ENCODE results near the gene MAML3.

MAML3 gene

DNA sequence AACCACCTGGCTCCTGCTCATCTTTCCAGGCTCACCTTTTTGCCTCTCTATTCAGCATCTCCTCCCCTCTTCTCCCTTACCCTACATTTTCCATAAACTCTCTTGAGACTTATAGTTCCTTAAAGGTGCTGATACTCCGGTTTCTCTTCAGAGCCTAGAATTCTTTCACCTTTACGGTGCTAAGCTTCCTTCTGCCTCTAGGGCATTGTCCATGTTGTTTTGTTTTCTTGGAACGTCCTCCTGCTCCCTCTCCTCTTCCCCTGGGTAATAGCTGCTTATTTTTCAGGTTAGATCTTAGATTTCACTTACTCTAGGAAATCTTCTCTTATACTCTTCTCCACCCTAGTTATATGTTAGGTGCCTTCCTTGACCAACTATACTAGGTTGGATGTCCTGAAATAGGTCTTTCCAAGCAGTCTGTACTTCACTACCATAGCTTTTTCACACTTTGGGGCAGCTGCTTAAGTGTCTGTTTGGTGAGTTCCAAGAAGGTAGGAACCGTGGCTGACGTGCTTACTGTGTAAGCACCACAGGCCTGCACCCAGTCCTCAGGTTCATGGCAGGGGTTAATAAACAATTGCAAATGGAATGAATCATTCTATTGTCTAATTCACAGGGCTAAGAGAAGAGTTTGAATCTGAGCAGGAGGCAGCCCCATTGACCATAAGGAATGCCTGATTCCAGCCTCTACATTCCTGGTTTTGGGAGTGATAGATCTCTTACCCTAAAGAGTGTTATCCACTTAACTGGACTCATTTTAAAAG lies 260.8 kb downstream of the MAML3 start:
- Histone ChIP-seq H3K4me1 (ENCODE audit: control insufficient read depth, low read length) (peaks cover 9% of the 10 kb centered on the region), H3K4me2 (ENCODE audit: low read length) (no peak overlapping the region), H3F3A (ENCODE audit: control insufficient read depth, insufficient read depth) (no peaks in the 10 kb centered on the region), H3K9me3 (ENCODE audit: control insufficient read depth, insufficient read depth, low read length) (no peaks in the 10 kb centered on the region), H3K4me3 (ENCODE audit: low read length) (no peak overlapping the region), H3K36me3 (ENCODE audit: control insufficient read depth, low read length) (peaks cover 3% of the 10 kb centered on the region; the same call in 1 of the 2 replicates), H3K79me2 (ENCODE audit: control insufficient read depth, low read length) (no peaks in the 10 kb centered on the region), H4K20me1 (ENCODE audit: control insufficient read depth, insufficient read depth, low read depth, low read length) (no peaks in the 10 kb centered on the region), H3K9me2 (replicated peaks; ENCODE audit: control insufficient read depth, low read length) (no peaks in the 10 kb centered on the region), H3K27ac (ENCODE audit: low read depth, low read length) (no peak overlapping the region), H3K27me3 (ENCODE audit: control insufficient read depth, low read length) (no peaks in the 10 kb centered on the region)
- TF ChIP-seq CTCF (IDR thresholded peaks at IDR 0.05; ENCODE audit: low read depth, low read length, poor library complexity, severe bottlenecking) (no peak), EZH2phosphoT487 (IDR thresholded peaks at IDR 0.05; ENCODE audit: borderline replicate concordance, low read length) (no peak)

- Histone ChIP-seq H4K20me1 (ENCODE audit: control insufficient read depth, insufficient read depth, low read depth, low read length) (no peaks in the 10 kb centered on the region), H3K9me2 (replicated peaks; ENCODE audit: control insufficient read depth, low read length) (no peaks in the 10 kb centered on the region), H3F3A (ENCODE audit: control insufficient read depth, insufficient read depth) (peaks cover 2% of the 10 kb centered on the region; the same call in 1 of the 2 replicates), H3K4me1 (ENCODE audit: control insufficient read depth, low read length) (peaks cover 30% of the 10 kb centered on the region), H3K27me3 (ENCODE audit: control insufficient read depth, low read length) (no peaks in the 10 kb centered on the region), H3K4me2 (ENCODE audit: low read length) (no peak overlapping the region), H3K36me3 (ENCODE audit: control insufficient read depth, low read length) (peaks cover 3% of the 10 kb centered on the region; the same call in 1 of the 2 replicates), H3K27ac (ENCODE audit: low read depth, low read length) (no peak overlapping the region), H3K9me3 (ENCODE audit: control insufficient read depth, insufficient read depth, low read length) (no peaks in the 10 kb centered on the region), H3K79me2 (ENCODE audit: control insufficient read depth, low read length) (peaks cover 5% of the 10 kb centered on the region; the same call in 1 of the 2 replicates), H3K4me3 (ENCODE audit: low read length) (no peak overlapping the region)
- TF ChIP-seq EZH2phosphoT487 (IDR thresholded peaks at IDR 0.05; ENCODE audit: borderline replicate concordance, low read length), result no peak
- TF ChIP-seq CTCF (IDR thresholded peaks at IDR 0.05; ENCODE audit: low read depth, low read length, poor library complexity, severe bottlenecking), result no peak
Measured at GRCh38 chr4:139890816-139891215, 263.2 kb downstream of the MAML3 start.

DNA sequence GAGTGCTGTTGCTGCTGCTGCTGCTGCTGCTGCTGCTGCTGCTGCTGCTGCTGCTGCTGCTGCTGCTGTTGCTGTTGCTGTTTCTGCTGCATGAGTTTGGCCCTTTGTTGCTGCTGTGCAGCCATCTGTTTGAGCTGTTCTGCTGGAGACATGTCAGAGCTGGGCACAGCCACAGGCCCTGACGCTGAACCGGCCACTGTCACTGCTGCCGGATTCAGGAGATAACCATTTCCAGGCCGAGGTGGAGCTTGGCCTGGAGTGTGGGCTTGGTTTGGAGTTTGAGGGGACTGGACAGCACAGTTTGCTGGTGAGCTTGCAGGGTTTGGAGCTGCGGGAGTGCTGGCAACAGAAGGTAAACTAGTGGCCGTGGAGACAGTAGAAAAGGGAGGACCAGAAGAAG lies 264.1 kb downstream of the MAML3 start:
- no peaks in the 10 kb centered on the region for H3K9me3 ChIP-seq (ENCODE audit: control insufficient read depth, insufficient read depth, low read length)
- peaks cover 2% of the 10 kb centered on the region; the same call in 1 of the 2 replicates for H3F3A ChIP-seq (ENCODE audit: control insufficient read depth, insufficient read depth)
- TF ChIP-seq EZH2phosphoT487 (IDR thresholded peaks at IDR 0.05; ENCODE audit: borderline replicate concordance, low read length) (no peak), CTCF (IDR thresholded peaks at IDR 0.05; ENCODE audit: low read depth, low read length, poor library complexity, severe bottlenecking) (no peak)
- H3K4me2 ChIP-seq (ENCODE audit: low read length), result no peak overlapping the region
- peaks cover 30% of the 10 kb centered on the region for H3K4me1 ChIP-seq (ENCODE audit: control insufficient read depth, low read length)
- H3K4me3 ChIP-seq (ENCODE audit: low read length), result no peak overlapping the region
- H3K36me3 ChIP-seq (ENCODE audit: control insufficient read depth, low read length), result peaks cover 3% of the 10 kb centered on the region; the same call in 1 of the 2 replicates
- no peaks in the 10 kb centered on the region for H4K20me1 ChIP-seq (ENCODE audit: control insufficient read depth, insufficient read depth, low read depth, low read length)
- no peaks in the 10 kb centered on the region for H3K9me2 ChIP-seq (replicated peaks; ENCODE audit: control insufficient read depth, low read length)
- H3K27me3 ChIP-seq (ENCODE audit: control insufficient read depth, low read length), result no peaks in the 10 kb centered on the region
- no peak overlapping the region for H3K27ac ChIP-seq (ENCODE audit: low read depth, low read length)
- peaks cover 5% of the 10 kb centered on the region; the same call in 1 of the 2 replicates for H3K79me2 ChIP-seq (ENCODE audit: control insufficient read depth, low read length)

All from DOHH2 (cell line).